Measurements from ENCODE around the gene CHST6. TPM values are rescaled to one million over a fixed set of nuclear protein-coding genes. Genes with fewer than 3 reads are reported as not detected.
"Not testable (repeated sequence)": the region's sequence is repeated elsewhere in the genome, so short reads cannot be mapped to it uniquely, and the experiment has no call there.

The CHST6 gene
- total RNA-seq, 2 donors from 2014 or later = 0.08 TPM; not detected in 1

GRCh38 chr16:75424105-75424762 is 71.0 kb downstream of the CHST6 start:
- not testable (repeated sequence) for H3K9me3 Mint-ChIP-seq; H3K27me3 Mint-ChIP-seq; H3K36me3 Mint-ChIP-seq; ATAC-seq; H3K27ac Mint-ChIP-seq; H3K4me3 Mint-ChIP-seq; DNase-seq (ENCODE audit: low spot score)
- peaks cover 13 to 15% of the 10 kb centered on the region in 2 donors for H3K4me1 Mint-ChIP-seq (ENCODE audit: low read depth in 2 of 2)

GRCh38 chr16:75423723-75424104 is 71.5 kb downstream of the CHST6 start:
- Mint-ChIP-seq H3K27ac (no peak overlapping the region), H3K9me3 (no peaks in the 10 kb centered on the region), H3K4me3 (no peak overlapping the region), H3K36me3 (no peaks in the 10 kb centered on the region), H3K4me1 (ENCODE audit: low read depth in 2 of 2) (peaks cover 13 to 15% of the 10 kb centered on the region in 2 donors), H3K27me3 (no peaks in the 10 kb centered on the region)
- no peak for DNase-seq (ENCODE audit: low spot score)
- no peak for ATAC-seq

Other genes starting within 250 kb of the CHST6 start
- not detected for gene BCAR1, start 243.8 kb downstream of the CHST6 start, total RNA-seq
- gene CFDP1, start 61.9 kb downstream of the CHST6 start, total RNA-seq = 10 to 100 TPM; 29.1 to 49.5 TPM
- 10 to 100 TPM; 38.3 to 48.4 TPM for gene TMEM170A, start 30.8 kb downstream of the CHST6 start, total RNA-seq
- gene CHST5, start 40.7 kb upstream of the CHST6 start, total RNA-seq = under 1 TPM in 1 of 2 donors, not detected in 1; 0.14 TPM
- gene TMEM231, start 60.8 kb upstream of the CHST6 start, total RNA-seq = 1 to 10 TPM; 3.9 to 6.6 TPM
- 10 to 100 TPM; 51.5 to 75.9 TPM for gene GABARAPL2, start 70.9 kb upstream of the CHST6 start, total RNA-seq
- 10 to 100 TPM; 41.3 to 64.2 TPM for gene ADAT1, start 127.8 kb upstream of the CHST6 start, total RNA-seq
- 100 to 1,000 TPM; 198 to 239 TPM for gene KARS1, start 152.2 kb upstream of the CHST6 start, total RNA-seq
- 100 to 1,000 TPM in 1 of 2 donors, 10 to 100 TPM in 1; 77.9 to 116 TPM for gene TERF2IP, start 152.3 kb upstream of the CHST6 start, total RNA-seq
- not detected for gene CPHXL2, start 181.6 kb upstream of the CHST6 start, total RNA-seq
- gene DUXB, start 206.0 kb upstream of the CHST6 start, total RNA-seq = not detected
- gene CPHXL, start 231.0 kb upstream of the CHST6 start, total RNA-seq = not detected